ENCODE measurements around the gene LRRC74B.

DNA sequence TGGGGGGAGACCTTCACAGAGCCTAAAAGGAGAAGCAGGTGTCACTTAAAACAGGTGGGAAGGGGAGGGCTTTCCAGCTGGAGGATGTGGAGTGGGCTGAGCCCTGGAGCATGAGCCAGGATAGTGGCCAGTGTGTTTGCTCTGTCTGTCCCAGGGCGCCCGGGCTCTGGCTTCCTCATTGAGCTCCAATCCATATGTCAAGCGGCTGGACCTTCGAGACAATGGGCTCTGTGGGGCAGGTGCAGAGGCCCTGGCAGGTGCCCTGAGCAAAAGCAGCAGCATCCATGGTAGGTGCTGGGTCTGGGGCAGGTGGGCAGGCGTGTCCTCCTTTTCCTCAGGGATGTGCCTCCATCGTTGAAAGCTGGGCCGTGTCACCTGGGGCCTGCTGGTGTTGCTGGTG, 2.0 kb downstream of the LRRC74B start:
- no peak for TF ChIP-seq POLR2A (IDR thresholded peaks at IDR 0.05)
- TF ChIP-seq, protein P1, sequence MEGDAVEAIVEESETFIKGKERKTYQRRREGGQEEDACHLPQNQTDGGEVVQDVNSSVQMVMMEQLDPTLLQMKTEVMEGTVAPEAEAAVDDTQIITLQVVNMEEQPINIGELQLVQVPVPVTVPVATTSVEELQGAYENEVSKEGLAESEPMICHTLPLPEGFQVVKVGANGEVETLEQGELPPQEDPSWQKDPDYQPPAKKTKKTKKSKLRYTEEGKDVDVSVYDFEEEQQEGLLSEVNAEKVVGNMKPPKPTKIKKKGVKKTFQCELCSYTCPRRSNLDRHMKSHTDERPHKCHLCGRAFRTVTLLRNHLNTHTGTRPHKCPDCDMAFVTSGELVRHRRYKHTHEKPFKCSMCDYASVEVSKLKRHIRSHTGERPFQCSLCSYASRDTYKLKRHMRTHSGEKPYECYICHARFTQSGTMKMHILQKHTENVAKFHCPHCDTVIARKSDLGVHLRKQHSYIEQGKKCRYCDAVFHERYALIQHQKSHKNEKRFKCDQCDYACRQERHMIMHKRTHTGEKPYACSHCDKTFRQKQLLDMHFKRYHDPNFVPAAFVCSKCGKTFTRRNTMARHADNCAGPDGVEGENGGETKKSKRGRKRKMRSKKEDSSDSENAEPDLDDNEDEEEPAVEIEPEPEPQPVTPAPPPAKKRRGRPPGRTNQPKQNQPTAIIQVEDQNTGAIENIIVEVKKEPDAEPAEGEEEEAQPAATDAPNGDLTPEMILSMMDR (IDR thresholded peaks at IDR 0.05) = no peak

Measured in uterus (tissue), 2 donors.